Heart left ventricle (tissue), 16 donors: ENCODE data around the gene REELD1. TPM values are rescaled to one million over a fixed set of nuclear protein-coding genes. Genes with fewer than 3 reads are reported as not detected.
A peak's percentile ranks its signal among the peaks of the same experiment; 100 is the strongest.

Experiments used
- ATAC-seq, 4 donors: fragments of 200-7000 bp; cut with Tn5 transposase; one replicate each; pipeline ENCODE4 v1.9.1; 2020 to 2022; ENCODE audit warnings: moderate library complexity in 4 of 4, mild to moderate bottlenecking in 3 of 4, moderate number of reproducible peaks in 1 of 4
- DNase-seq, 5 donors: peaks; one replicate each; pipeline ENCODE4 v3.0.0-alpha.2; 2020
- H3K27ac ChIP-seq, 12 donors: fragments of 200-600 bp; sonication (generic) in 4 of 12; one replicate each; pipeline versions ENCODE4 v1.5.0 to v1.8.0; 2016 to 2022; ENCODE audit warnings: mild to moderate bottlenecking in 2 of 12
- H3K27me3 ChIP-seq, 9 donors: fragments of 200-600 bp; sonication (generic) in 2 of 9; one replicate each; pipeline versions ENCODE4 v1.5.1 to v1.8.0; 2016 to 2022; ENCODE audit warnings: mild to moderate bottlenecking in 3 of 9
- H3K36me3 ChIP-seq, 9 donors: fragments of 200-600 bp; sonication (generic) in 2 of 9; one replicate each; pipeline versions ENCODE4 v1.5.0 to v1.8.0; 2018 to 2022; ENCODE audit warnings: mild to moderate bottlenecking in 2 of 9
- H3K4me1 ChIP-seq, 12 donors: fragments of 200-600 bp; sonication (generic) in 4 of 12; one replicate each; pipeline versions ENCODE4 v1.5.0 to v1.8.0; 2016 to 2022; ENCODE audit warnings: mild to moderate bottlenecking in 3 of 12
- H3K4me3 ChIP-seq, 12 donors: fragments of 200-600 bp; sonication (generic) in 4 of 12; one replicate each; pipeline versions ENCODE4 v1.5.0 to v1.8.0; 2017 to 2022; ENCODE audit warnings: mild to moderate bottlenecking in 9 of 12, moderate library complexity in 4 of 12
- H3K9me3 ChIP-seq, 12 donors: fragments of 200-600 bp; sonication (generic) in 4 of 12; one replicate each; pipeline versions ENCODE4 v1.5.0 to v1.8.0; 2016 to 2022; ENCODE audit warnings: mild to moderate bottlenecking in 1 of 12
- POLR2A ChIP-seq, 2 donors: fragments of 450-650 bp; IDR thresholded peaks; one replicate each; pipeline ENCODE4 v1.6.1; 2017; ENCODE audit warnings: antibody characterized with exemption in 2 of 2, mild to moderate bottlenecking in 2 of 2, moderate library complexity in 2 of 2
- WGBS, 4 donors: extraction: QIAGEN DNeasy Blood & Tissue Kit in 2 of 4; methylation state at CpG; one replicate each; pipeline versions ENCODE4 v1.1.5 to v1.1.7; 2013 to 2018; 5-methylcytosine and 5-hydroxymethylcytosine counted together
- intact Hi-C, 10 donors: fragments of 100-400 bp; cut with DNase I; formaldehyde crosslinking; loops; one replicate each; pipeline versions ENCODE4 v1.11.1 to v1.14.2; 2022
- polyA plus RNA-seq, 2 donors: library from polyadenylated mRNA; stranded (reverse); fragments of 200-250 nt; gene quantifications; one replicate each; pipeline ENCODE4 v1.2.3, GENCODE V29; 2013
- total RNA-seq, 9 donors: library from RNA; depleted of rRNA in 2 of 9; stranded (reverse); fragments of >200 nt in 2 of 9; fragmentation: NEBNext Ultra II Directional in 3 of 9; extraction: Animal tissue kit (Norgen Biotek cat#: 25700) in 3 of 9; gene quantifications; one replicate each; pipeline versions ENCODE4 v1.1.0 to v1.2.4, GENCODE V29; 2016 to 2023
- TF ChIP-seq, protein P1 (sequence below), 12 donors: fragments of 200-600 bp; sonication (generic) in 4 of 12; IDR thresholded peaks; one replicate each; pipeline versions ENCODE4 v1.5.0 to v1.8.0; 2018 to 2022; ENCODE audit warnings: antibody characterized with exemption in 12 of 12, mild to moderate bottlenecking in 5 of 12
- donor health status: ischemic (EF 13 %, LVEDD 7.1; RV severe dilation, severe dysfunction).
- donor health status: healthy with polysubstance abuse.
- donor health status: DM: no; HTN: yes; CAD: no.
- donor health status: DM: no; HTN: no; CAD: no.
- donor health status: ischemic (EF 25% LVEDD 6.9; RV normal size, moderate dysfunction).
- donor health status: ischemic (EF 25% LVEDD 5.7; RV mildly dilated, moderate dysfunction).
- donor health status: healthy.
- donor health status: DM: yes; HTN: yes; CAD: no.
- donor health status: ischemic (EF 35%, LVEDD 5.7; RV mildly dilated, moderate dysfunction).
- donor health status: nonischemic (EF 11% LVEDD 7.7; RV severe dilation, severe dysfunction).
- donor health status: DM: yes; HTN: yes; CAD: no.
- donor health status: PGD.
- donor health status: ischemic (EF 29% LVEDD 5.4; RV normal size, mild dysfunction).
- donor health status: nonischemic (EF 23%, LVEDD 6.1; RV moderate dilation, normal function).

Gene REELD1
- total and polyA plus RNA-seq, 11 donors: 0.04 to 0.84 (median 0.21) TPM; not detected in 5

DNA sequence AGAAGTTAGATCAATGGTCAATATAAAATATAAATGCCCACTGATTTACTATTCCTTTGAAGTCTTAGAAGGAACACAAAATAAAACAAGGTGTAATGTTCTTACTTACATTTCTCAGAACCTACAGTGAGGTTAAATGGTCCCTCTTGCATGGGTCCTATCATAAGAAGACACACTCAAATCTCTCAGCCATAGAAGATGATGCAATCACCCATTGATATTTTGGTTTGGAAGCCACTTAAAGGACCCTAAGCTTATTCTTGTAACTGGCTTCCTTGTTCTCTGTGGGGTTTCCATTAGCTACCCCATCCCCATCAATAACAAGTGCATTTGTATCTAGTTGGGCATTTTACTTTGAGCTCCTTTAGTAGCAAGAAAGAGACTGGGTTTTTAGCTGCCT is 15.1 kb downstream of the REELD1 start:
- Histone ChIP-seq H3K4me1 (peaks cover 0 to 9% (median under 1%) of the 10 kb centered on the region in 12 donors), H3K9me3 (peaks cover 0 to 11% (median 0%) of the 10 kb centered on the region in 12 donors), H3K36me3 (no peaks in the 10 kb centered on the region), H3K27ac (no peak overlapping the region), H3K27me3 (no peaks in the 10 kb centered on the region), H3K4me3 (no peak overlapping the region)
- intact Hi-C loops: no loop called here
- TF ChIP-seq POLR2A (IDR thresholded peaks at IDR 0.05): no peak
- TF ChIP-seq, protein P1, sequence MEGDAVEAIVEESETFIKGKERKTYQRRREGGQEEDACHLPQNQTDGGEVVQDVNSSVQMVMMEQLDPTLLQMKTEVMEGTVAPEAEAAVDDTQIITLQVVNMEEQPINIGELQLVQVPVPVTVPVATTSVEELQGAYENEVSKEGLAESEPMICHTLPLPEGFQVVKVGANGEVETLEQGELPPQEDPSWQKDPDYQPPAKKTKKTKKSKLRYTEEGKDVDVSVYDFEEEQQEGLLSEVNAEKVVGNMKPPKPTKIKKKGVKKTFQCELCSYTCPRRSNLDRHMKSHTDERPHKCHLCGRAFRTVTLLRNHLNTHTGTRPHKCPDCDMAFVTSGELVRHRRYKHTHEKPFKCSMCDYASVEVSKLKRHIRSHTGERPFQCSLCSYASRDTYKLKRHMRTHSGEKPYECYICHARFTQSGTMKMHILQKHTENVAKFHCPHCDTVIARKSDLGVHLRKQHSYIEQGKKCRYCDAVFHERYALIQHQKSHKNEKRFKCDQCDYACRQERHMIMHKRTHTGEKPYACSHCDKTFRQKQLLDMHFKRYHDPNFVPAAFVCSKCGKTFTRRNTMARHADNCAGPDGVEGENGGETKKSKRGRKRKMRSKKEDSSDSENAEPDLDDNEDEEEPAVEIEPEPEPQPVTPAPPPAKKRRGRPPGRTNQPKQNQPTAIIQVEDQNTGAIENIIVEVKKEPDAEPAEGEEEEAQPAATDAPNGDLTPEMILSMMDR (IDR thresholded peaks at IDR 0.05): no peak
- no peak for DNase-seq
- ATAC-seq: no peak

DNA sequence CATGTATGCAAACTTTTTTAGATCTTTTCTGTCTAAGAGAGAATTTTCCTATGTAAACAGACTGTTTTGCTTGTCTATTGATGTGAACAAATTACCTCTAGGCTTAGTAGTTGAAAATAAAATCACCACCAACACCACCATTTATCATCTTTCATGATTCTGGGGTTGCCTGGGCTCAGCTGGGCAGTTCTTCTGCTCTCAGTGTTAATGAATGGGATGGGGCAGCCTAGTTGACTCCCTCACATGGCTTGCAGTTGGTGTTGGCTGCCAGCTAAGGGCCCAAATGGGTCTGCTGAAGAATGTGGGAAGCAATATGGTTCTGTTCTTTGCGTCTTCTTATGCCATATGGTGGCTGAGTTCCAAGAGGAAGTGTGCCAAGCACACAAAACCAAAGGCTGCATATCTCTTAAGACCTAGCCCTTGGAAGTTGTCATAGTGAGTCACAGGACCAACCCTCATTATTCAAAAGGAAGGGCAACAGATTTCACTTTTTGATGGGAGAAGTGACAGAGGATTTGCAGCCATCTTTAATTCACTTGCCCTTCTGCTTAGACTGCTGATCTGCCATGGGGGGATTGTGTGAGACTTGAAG is 17.9 kb downstream of the REELD1 start:
- 70 to 94% (median 79%) methylated on average over 1 of the region's 1 CpG for WGBS, 4 donors
- Histone ChIP-seq H3K4me3 (no peak overlapping the region), H3K9me3 (peaks cover 0 to 11% (median 0%) of the 10 kb centered on the region in 12 donors), H3K27me3 (no peaks in the 10 kb centered on the region), H3K27ac (no peak overlapping the region), H3K4me1 (peaks cover 0 to 19% (median 10%) of the 10 kb centered on the region in 12 donors), H3K36me3 (no peaks in the 10 kb centered on the region)
- intact Hi-C loops: loop anchor here in 1 of 10 donors (5.0 to 10.0 kb wide), 2 partner anchors 40 to 137 kb away; no protein-coding TSS in a partner anchor
- TF ChIP-seq, protein P1 (IDR thresholded peaks at IDR 0.05): no peak
- no peak for TF ChIP-seq POLR2A (IDR thresholded peaks at IDR 0.05)
- no peak for DNase-seq
- no peak for ATAC-seq

DNA sequence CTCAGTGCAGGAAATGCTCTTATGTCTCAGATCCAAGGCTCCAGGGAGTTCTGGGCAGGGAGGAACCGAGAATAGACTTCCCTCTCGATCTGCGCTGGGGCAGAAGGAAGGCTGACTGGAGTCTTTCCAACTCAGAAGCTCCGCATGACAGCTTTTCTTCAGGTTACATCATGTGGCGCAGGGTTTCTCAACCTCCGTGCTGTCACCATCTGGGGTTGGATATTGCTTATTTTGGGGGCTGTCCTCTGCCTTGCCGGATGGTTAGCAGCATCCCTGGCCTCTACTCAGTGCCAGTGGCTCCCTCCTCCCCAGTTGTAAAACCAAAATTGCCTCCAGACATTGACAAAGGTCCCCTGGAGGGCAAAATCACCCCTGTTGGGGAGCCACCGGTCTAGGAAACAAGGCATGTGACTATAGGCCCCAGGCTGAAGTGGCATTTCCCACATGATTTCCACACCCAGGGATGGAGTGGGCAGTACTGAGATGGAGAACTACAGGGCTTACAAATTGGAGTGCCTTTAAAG is 21.4 kb downstream of the REELD1 start:
- H3K27ac ChIP-seq: peak overlapping the region in 7 of 12 donors; percentile 5 to 76 (median 42)
- DNase-seq: peak in 2 of 5 donors; percentile 43 to 57
- no peak for TF ChIP-seq POLR2A (IDR thresholded peaks at IDR 0.05)
- intact Hi-C loops: loop anchor here in 3 of 10 donors (5.0 to 10.0 kb wide), 3 partner anchors 43 to 141 kb away; partner anchors contain the start of gene LSM6 (in 2 of the 3)
- ATAC-seq: peak; percentile 50 to 82 (median 69)
- peaks cover 0 to 22% (median 12%) of the 10 kb centered on the region in 12 donors for H3K4me1 ChIP-seq
- no peaks in the 10 kb centered on the region for H3K27me3 ChIP-seq
- 32 to 60% (median 49%) methylated on average over 8 of the region's 8 CpGs for WGBS, 4 donors
- no peak overlapping the region for H3K4me3 ChIP-seq
- H3K36me3 ChIP-seq: no peaks in the 10 kb centered on the region
- H3K9me3 ChIP-seq: peaks cover 0 to 12% (median 0%) of the 10 kb centered on the region in 12 donors

DNA sequence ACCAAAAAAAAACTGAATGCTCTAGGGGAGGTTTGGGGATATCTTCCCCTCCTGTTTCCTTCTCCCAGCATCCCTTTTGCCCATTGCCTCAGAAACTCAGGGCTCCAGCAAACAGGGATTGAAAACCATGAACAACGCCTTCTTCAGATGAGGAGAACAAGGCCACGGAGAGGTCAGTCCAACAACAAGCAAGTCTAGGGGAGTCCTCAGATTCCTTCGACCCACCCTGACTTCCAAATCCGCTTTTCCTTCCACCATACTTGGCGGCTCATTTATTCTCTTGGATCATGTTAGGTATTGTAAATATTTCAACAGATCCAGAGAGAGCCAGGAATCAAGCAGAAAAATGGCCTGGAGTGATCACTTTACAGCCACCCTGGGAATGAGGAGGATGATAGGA is 21.9 kb downstream of the REELD1 start:
- WGBS, 4 donors: 75 to 83% (median 82%) methylated on average over 5 of the region's 5 CpGs
- DNase-seq (no peak), ATAC-seq (no peak)
- Histone ChIP-seq H3K27me3 (no peaks in the 10 kb centered on the region), H3K27ac (peak overlapping the region in 5 of 12 donors; percentile 39 to 76 (median 47)), H3K36me3 (no peaks in the 10 kb centered on the region), H3K4me3 (no peak overlapping the region), H3K4me1 (peaks cover 0 to 27% (median 16%) of the 10 kb centered on the region in 12 donors), H3K9me3 (peaks cover 0 to 12% (median 0%) of the 10 kb centered on the region in 12 donors)
- no peak for TF ChIP-seq POLR2A (IDR thresholded peaks at IDR 0.05)
- TF ChIP-seq, protein P1 (IDR thresholded peaks at IDR 0.05): no peak
- intact Hi-C loops: loop anchor here in 3 of 10 donors (5.0 to 10.0 kb wide), 3 partner anchors 44 to 141 kb away; partner anchors contain the start of gene LSM6 (in 2 of the 3)
